MM.1S (cell line): ENCODE measurements around the gene PARP12.

Experiments
- EZH2 ChIP-seq: fragments of 300-600 bp; sonication (generic); optimal IDR thresholded peaks from 2 replicates; pipeline ENCODE3; 2017; ENCODE audit warnings: low read depth, mild to moderate bottlenecking, antibody characterized with exemption, low read length, mixed read lengths
- TF ChIP-seq, protein P1 (sequence below): fragments of 300-600 bp; sonication (generic); IDR thresholded peaks from 2 replicates; pipeline ENCODE4 v1.5.1; 2016; ENCODE audit warnings: antibody characterized with exemption, low read length, mixed read lengths

DNA sequence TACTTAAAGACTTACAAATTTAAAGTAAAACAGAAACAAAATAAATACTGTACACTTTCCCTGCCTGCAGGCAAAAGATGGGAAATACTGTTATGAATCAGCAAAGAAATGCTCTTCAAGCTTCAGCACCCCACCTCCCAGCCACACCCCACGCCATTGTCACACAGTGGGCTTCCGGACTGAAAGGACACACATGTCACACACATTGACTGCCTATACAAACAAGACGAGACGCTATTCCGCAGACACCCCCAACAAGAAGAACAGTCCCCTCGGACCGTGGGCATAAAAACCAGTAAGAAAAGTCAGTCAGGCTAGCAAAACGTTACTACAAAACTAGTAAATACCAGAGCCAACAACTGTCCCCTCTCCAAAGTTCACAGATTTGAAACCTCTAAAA, 22.2 kb upstream of the PARP12 start:
- TF ChIP-seq, protein P1, sequence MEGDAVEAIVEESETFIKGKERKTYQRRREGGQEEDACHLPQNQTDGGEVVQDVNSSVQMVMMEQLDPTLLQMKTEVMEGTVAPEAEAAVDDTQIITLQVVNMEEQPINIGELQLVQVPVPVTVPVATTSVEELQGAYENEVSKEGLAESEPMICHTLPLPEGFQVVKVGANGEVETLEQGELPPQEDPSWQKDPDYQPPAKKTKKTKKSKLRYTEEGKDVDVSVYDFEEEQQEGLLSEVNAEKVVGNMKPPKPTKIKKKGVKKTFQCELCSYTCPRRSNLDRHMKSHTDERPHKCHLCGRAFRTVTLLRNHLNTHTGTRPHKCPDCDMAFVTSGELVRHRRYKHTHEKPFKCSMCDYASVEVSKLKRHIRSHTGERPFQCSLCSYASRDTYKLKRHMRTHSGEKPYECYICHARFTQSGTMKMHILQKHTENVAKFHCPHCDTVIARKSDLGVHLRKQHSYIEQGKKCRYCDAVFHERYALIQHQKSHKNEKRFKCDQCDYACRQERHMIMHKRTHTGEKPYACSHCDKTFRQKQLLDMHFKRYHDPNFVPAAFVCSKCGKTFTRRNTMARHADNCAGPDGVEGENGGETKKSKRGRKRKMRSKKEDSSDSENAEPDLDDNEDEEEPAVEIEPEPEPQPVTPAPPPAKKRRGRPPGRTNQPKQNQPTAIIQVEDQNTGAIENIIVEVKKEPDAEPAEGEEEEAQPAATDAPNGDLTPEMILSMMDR: no peak
- TF ChIP-seq EZH2: no peak
